ENCODE results near the gene EYA2. TPM values are rescaled to one million over a fixed set of nuclear protein-coding genes. Genes with fewer than 3 reads are reported as not detected.
"Not testable (repeated sequence)": the region's sequence is repeated elsewhere in the genome, so short reads cannot be mapped to it uniquely, and the experiment has no call there.

EYA2 gene
- 1 to 10 TPM; 1.3 to 7.0 (median 2.5) TPM for polyA plus RNA-seq (ENCODE audit: insufficient read length in 10 of 10)
- long read RNA-seq, donor 1, result 0 reads
- long read RNA-seq, donor 2, result 0 reads
- long read RNA-seq, donor 3, result 0 reads
- long read RNA-seq, donor 4, result 0 reads
- long read RNA-seq, donor 5, result 0 reads
- long read RNA-seq, donor 6, result 0 reads
- long read RNA-seq, donor 7, result 0 reads
- long read RNA-seq, donor 8, result 0 reads
- long read RNA-seq, donor 9, result 0 reads

- peak in 1 of 3 donors; percentile 46 for DNase-seq
Measured at GRCh38 chr20:46894579-46894958, at the start of gene EYA2. Gene EYA2, plus strand, starts transcription at chr20:46894843. Its CDS starts 95,168 bp downstream, at chr20:46990011.

GRCh38 chr20:46844965-46845364 lies 49.7 kb upstream of the EYA2 start:
- DNase-seq, result no peak

- DNase-seq, result no peak
Measured at GRCh38 chr20:46849269-46849668, 45.4 kb upstream of the EYA2 start.

GRCh38 chr20:46849751-46850150 lies 44.9 kb upstream of the EYA2 start:
- DNase-seq, result no peak

GRCh38 chr20:46850416-46850815 lies 44.2 kb upstream of the EYA2 start:
- DNase-seq, result peak in 2 of 3 donors; percentile 3 to 42

GRCh38 chr20:46850896-46851295 lies 43.7 kb upstream of the EYA2 start:
- DNase-seq, result no peak

GRCh38 chr20:46851746-46852145 lies 42.9 kb upstream of the EYA2 start:
- no peak for DNase-seq

GRCh38 chr20:46852313-46852712 lies 42.3 kb upstream of the EYA2 start:
- no peak for DNase-seq

GRCh38 chr20:46853926-46854325 lies 40.7 kb upstream of the EYA2 start:
- DNase-seq, result no peak

GRCh38 chr20:46857061-46857831 lies 37.4 kb upstream of the EYA2 start:
- DNase-seq, result no peak

GRCh38 chr20:46865824-46866223 lies 28.8 kb upstream of the EYA2 start:
- no peak for DNase-seq

GRCh38 chr20:46870041-46870440 lies 24.6 kb upstream of the EYA2 start:
- no peak for DNase-seq

- DNase-seq, result no peak
Measured at GRCh38 chr20:46872328-46873211, 22.1 kb upstream of the EYA2 start.

GRCh38 chr20:46875059-46875458 lies 19.6 kb upstream of the EYA2 start:
- no peak for DNase-seq

GRCh38 chr20:46879386-46879785 lies 15.3 kb upstream of the EYA2 start:
- no peak for DNase-seq

GRCh38 chr20:46879963-46880362 lies 14.7 kb upstream of the EYA2 start:
- DNase-seq, result not testable (repeated sequence)

GRCh38 chr20:46883892-46884291 lies 10.8 kb upstream of the EYA2 start:
- no peak for DNase-seq

GRCh38 chr20:46890682-46891081 lies 4.0 kb upstream of the EYA2 start:
- DNase-seq, result no peak

- DNase-seq, result no peak
Measured at GRCh38 chr20:46893051-46893450, 1.6 kb upstream of the EYA2 start.

- peak in 1 of 3 donors; percentile 38 for DNase-seq
Measured at GRCh38 chr20:46893877-46894578, 615 bp upstream of the EYA2 start.

GRCh38 chr20:46894971-46895905 lies 595 bp downstream of the EYA2 start:
- peak in 1 of 3 donors; percentile 72 for DNase-seq
